ENCODE data around the gene GPR35. TPM values are rescaled to one million over a fixed set of nuclear protein-coding genes. Genes with fewer than 3 reads are reported as not detected.

Gene GPR35
- total RNA-seq, 1 experiment from 2014 or later, result 2.4 TPM

DNA sequence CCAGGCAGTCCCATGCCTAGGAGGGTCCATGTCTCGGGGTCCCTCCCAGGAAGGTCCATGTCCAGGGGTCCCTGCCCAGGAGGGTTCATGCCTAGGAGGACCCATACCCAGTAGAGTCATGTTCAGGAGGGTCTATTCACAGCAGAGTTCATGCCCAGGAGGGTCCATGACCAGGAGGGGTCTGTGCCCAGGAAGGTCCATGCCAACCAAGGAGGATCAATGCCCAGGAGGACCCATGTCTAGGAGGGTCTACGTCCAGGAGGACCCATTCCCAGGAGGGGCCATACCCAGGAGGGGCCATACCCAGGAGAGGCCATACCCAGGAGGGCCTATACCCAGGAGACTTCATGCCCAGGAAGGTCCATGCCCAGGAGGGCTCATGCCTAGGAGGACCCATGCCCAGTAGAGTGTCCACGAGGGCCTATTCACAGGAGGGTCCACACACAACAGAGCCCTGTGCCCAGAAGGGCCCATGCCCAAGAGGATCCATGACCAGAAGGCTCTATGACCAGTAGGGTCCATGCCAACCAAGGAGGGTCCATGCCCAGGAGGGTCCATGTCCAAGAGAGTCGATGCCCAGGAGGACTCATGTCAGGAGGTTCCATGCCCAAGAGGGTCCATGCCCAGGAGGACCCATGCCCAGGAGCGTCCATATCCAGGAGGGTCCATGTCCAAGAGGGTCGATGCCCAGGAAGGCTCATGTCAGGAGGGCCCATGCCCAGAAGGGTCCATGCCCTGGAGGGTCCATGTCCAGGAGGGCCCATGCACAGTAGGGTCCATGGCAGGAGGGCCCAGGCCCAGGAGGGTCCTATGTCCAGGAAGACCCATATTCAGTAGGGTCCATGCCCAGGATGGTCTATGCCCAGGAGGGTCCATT, 10.1 kb downstream of the GPR35 start:
- Histone ChIP-seq H3K4me3 (ENCODE audit: low read length) (no peak overlapping the region), H3F3A (ENCODE audit: low read length, unreplicated experiment) (no peaks in the 10 kb centered on the region), H3K4me2 (ENCODE audit: low read length) (no peak overlapping the region), H3K79me2 (ENCODE audit: low read length) (no peaks in the 10 kb centered on the region), H3K4me1 (ENCODE audit: insufficient read depth, low read length) (no peaks in the 10 kb centered on the region), H2AFZ (ENCODE audit: low read length) (no peak overlapping the region), H3K36me3 (ENCODE audit: low read depth, low read length) (no peaks in the 10 kb centered on the region), H4K20me1 (ENCODE audit: low read length) (no peaks in the 10 kb centered on the region), H3K27me3 (ENCODE audit: low read length) (0 out of 2 replicates have a peak, but pooled peaks cover 11% of the 10 kb centered on the region), H3K9me2 (replicated peaks; ENCODE audit: low read length) (no peaks in the 10 kb centered on the region), H3K27ac (ENCODE audit: low read length) (no peak overlapping the region), H3K9ac (ENCODE audit: low read length) (no peak overlapping the region), H3K9me3 (ENCODE audit: low read length) (no peaks in the 10 kb centered on the region)
- ATAC-seq (no peak), DNase-seq (no peak)
- intact Hi-C loops (cut with micrococcal nuclease), result no loop called here
- no TSS peak for BruUV-seq (replicated peaks)
- POLR2A ChIA-PET (ENCODE audit: unreplicated experiment), result no interaction called here
- CTCF ChIA-PET, result no interaction called here
- TF ChIP-seq EZH2phosphoT487 (IDR thresholded peaks at IDR 0.05; ENCODE audit: borderline replicate concordance, low read length), result no peak
- TF ChIP-seq, protein P1, sequence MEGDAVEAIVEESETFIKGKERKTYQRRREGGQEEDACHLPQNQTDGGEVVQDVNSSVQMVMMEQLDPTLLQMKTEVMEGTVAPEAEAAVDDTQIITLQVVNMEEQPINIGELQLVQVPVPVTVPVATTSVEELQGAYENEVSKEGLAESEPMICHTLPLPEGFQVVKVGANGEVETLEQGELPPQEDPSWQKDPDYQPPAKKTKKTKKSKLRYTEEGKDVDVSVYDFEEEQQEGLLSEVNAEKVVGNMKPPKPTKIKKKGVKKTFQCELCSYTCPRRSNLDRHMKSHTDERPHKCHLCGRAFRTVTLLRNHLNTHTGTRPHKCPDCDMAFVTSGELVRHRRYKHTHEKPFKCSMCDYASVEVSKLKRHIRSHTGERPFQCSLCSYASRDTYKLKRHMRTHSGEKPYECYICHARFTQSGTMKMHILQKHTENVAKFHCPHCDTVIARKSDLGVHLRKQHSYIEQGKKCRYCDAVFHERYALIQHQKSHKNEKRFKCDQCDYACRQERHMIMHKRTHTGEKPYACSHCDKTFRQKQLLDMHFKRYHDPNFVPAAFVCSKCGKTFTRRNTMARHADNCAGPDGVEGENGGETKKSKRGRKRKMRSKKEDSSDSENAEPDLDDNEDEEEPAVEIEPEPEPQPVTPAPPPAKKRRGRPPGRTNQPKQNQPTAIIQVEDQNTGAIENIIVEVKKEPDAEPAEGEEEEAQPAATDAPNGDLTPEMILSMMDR (conservative IDR thresholded peaks at IDR 0.05; ENCODE audit: low read depth, low read length), result no peak
- TF ChIP-seq EZH2 (IDR thresholded peaks at IDR 0.05; ENCODE audit: low read length, unreplicated experiment), result no peak

DNA sequence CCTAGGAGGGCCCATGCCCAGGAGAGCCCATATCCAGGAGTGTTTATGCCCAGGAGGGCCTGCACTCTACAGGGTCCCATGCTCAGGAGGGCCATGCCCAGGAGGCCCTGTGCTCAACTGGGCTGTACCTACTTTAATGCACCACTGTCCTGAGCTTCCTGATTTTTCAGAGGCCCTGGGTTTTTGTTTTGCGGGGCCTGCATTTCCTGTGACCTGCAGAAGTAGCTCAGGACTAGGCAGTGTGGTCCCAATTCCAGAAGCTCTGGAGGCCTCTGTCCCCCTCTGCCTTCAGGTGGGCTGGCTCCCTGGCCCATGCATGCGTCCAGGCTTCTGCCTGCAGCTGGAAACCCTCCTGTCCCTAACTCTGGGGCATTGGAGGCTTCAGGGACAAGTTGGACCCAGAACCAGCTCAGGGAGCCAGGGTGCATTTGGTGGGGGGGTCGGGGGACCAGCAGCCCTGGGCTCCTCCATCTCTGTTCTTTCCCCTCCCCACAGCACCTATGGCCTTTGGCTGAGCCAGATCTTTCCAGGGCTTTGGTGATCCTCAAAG, 10.8 kb downstream of the GPR35 start:
- H3K27ac ChIP-seq (ENCODE audit: low read length), result no peak overlapping the region
- 0 out of 2 replicates have a peak, but pooled peaks cover 11% of the 10 kb centered on the region for H3K27me3 ChIP-seq (ENCODE audit: low read length)
- no peaks in the 10 kb centered on the region for H3F3A ChIP-seq (ENCODE audit: low read length, unreplicated experiment)
- H2AFZ ChIP-seq (ENCODE audit: low read length), result no peak overlapping the region
- no peaks in the 10 kb centered on the region for H3K79me2 ChIP-seq (ENCODE audit: low read length)
- no peak for ATAC-seq
- POLR2A ChIA-PET (ENCODE audit: unreplicated experiment), result no interaction called here
- H4K20me1 ChIP-seq (ENCODE audit: low read length), result no peaks in the 10 kb centered on the region
- H3K9me3 ChIP-seq (ENCODE audit: low read length), result no peaks in the 10 kb centered on the region
- no TSS peak for BruUV-seq (replicated peaks)
- H3K4me1 ChIP-seq (ENCODE audit: insufficient read depth, low read length), result no peaks in the 10 kb centered on the region
- no peak overlapping the region for H3K9ac ChIP-seq (ENCODE audit: low read length)
- H3K4me2 ChIP-seq (ENCODE audit: low read length), result no peak overlapping the region
- intact Hi-C loops (cut with micrococcal nuclease), result no loop called here
- no peak for DNase-seq
- no peak overlapping the region for H3K4me3 ChIP-seq (ENCODE audit: low read length)
- no peak for TF ChIP-seq EZH2phosphoT487 (IDR thresholded peaks at IDR 0.05; ENCODE audit: borderline replicate concordance, low read length)
- TF ChIP-seq, protein P1 (conservative IDR thresholded peaks at IDR 0.05; ENCODE audit: low read depth, low read length), result no peak
- TF ChIP-seq EZH2 (IDR thresholded peaks at IDR 0.05; ENCODE audit: low read length, unreplicated experiment), result no peak
- H3K36me3 ChIP-seq (ENCODE audit: low read depth, low read length), result no peaks in the 10 kb centered on the region
- CTCF ChIA-PET, result no interaction called here
- H3K9me2 ChIP-seq (replicated peaks; ENCODE audit: low read length), result no peaks in the 10 kb centered on the region

All from PC-3 (cell line).